Measurements from ENCODE around the gene CEP126. TPM values are rescaled to one million over a fixed set of nuclear protein-coding genes. Genes with fewer than 3 reads are reported as not detected.
A peak's percentile ranks its signal among the peaks of the same experiment; 100 is the strongest.

Gene CEP126
- total RNA-seq, 1 experiment from 2014 or later: 4.3 TPM

GRCh38 chr11:101915791-101916291, 1.0 kb downstream of the CEP126 start:
- CTCF ChIA-PET: interaction anchor here (0.7 to 2.2 kb wide), 4 partner anchors 59 to 353 kb away, joined by 3 to 7 read pairs (median 4); no protein-coding TSS in a partner anchor
- BruUV-seq (replicated peaks): no TSS peak
- intact Hi-C loops (cut with micrococcal nuclease): loop anchor here (1.0 to 5.0 kb wide), 4 partner anchors 54 to 352 kb away; partner anchors contain the start of gene YAP1
- Mint-ChIP-seq H3K27me3 (ENCODE audit: insufficient read depth, unreplicated experiment) (no peaks in the 10 kb centered on the region), H3K4me1 (ENCODE audit: insufficient read depth, unreplicated experiment) (peaks cover 26% of the 10 kb centered on the region), H3K9me3 (ENCODE audit: unreplicated experiment) (no peaks in the 10 kb centered on the region), H3K27ac (ENCODE audit: low read depth, unreplicated experiment) (peak overlapping the region; percentile 98), H3K4me3 (ENCODE audit: unreplicated experiment) (peak overlapping the region; percentile 96), H3K36me3 (ENCODE audit: insufficient read depth, unreplicated experiment) (peaks cover 4% of the 10 kb centered on the region)
- TF ChIP-seq, protein P1, sequence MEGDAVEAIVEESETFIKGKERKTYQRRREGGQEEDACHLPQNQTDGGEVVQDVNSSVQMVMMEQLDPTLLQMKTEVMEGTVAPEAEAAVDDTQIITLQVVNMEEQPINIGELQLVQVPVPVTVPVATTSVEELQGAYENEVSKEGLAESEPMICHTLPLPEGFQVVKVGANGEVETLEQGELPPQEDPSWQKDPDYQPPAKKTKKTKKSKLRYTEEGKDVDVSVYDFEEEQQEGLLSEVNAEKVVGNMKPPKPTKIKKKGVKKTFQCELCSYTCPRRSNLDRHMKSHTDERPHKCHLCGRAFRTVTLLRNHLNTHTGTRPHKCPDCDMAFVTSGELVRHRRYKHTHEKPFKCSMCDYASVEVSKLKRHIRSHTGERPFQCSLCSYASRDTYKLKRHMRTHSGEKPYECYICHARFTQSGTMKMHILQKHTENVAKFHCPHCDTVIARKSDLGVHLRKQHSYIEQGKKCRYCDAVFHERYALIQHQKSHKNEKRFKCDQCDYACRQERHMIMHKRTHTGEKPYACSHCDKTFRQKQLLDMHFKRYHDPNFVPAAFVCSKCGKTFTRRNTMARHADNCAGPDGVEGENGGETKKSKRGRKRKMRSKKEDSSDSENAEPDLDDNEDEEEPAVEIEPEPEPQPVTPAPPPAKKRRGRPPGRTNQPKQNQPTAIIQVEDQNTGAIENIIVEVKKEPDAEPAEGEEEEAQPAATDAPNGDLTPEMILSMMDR (IDR thresholded peaks at IDR 0.05; ENCODE audit: unreplicated experiment): no peak
- DNase-seq (ENCODE audit: unreplicated experiment): peak; percentile 38
- POLR2A ChIA-PET: interaction anchor here (0.7 to 2.5 kb wide), 7 partner anchors 50 to 353 kb away, joined by 3 to 18 read pairs (median 7); no protein-coding TSS in a partner anchor

GRCh38 chr11:101916422-101916821, 1.6 kb downstream of the CEP126 start, which contains the start of gene ANGPTL5:
Gene ANGPTL5 (minus strand): TSS chr11:101916522. CDS start chr11:101907909, 8,613 bp downstream.
- POLR2A ChIA-PET: interaction anchor here (1.2 to 2.5 kb wide), 3 partner anchors 50 to 352 kb away, joined by 3 to 18 read pairs (median 12); no protein-coding TSS in a partner anchor
- H3K27ac Mint-ChIP-seq (ENCODE audit: low read depth, unreplicated experiment): peak within 1 kb of the TSS; percentile 98
- intact Hi-C loops (cut with micrococcal nuclease): loop anchor here (5.0 kb wide), 1 partner anchor 54 kb away; no protein-coding TSS in a partner anchor
- peaks cover 26% of the 10 kb centered on the region for H3K4me1 Mint-ChIP-seq (ENCODE audit: insufficient read depth, unreplicated experiment)
- no TSS peak for BruUV-seq (replicated peaks)
- TF ChIP-seq, protein P1 (IDR thresholded peaks at IDR 0.05; ENCODE audit: unreplicated experiment): no peak
- H3K36me3 Mint-ChIP-seq (ENCODE audit: insufficient read depth, unreplicated experiment): peaks cover 4% of the 10 kb centered on the region
- CTCF ChIA-PET: interaction anchor here (0.7 to 2.2 kb wide), 3 partner anchors 58 to 353 kb away, joined by 3 to 7 read pairs (median 4); no protein-coding TSS in a partner anchor
- no peaks in the 10 kb centered on the region for H3K27me3 Mint-ChIP-seq (ENCODE audit: insufficient read depth, unreplicated experiment)
- peak within 1 kb of the TSS; percentile 96 for H3K4me3 Mint-ChIP-seq (ENCODE audit: unreplicated experiment)
- H3K9me3 Mint-ChIP-seq (ENCODE audit: unreplicated experiment): no peaks in the 10 kb centered on the region
- no peak for DNase-seq (ENCODE audit: unreplicated experiment)

- POLR2A ChIA-PET: interaction anchor here (0.8 kb wide), 1 partner anchor 836 kb away, joined by 4 read pairs; no protein-coding TSS in a partner anchor
- Mint-ChIP-seq H3K27ac (ENCODE audit: low read depth, unreplicated experiment) (no peak overlapping the region), H3K4me1 (ENCODE audit: insufficient read depth, unreplicated experiment) (peaks cover 26% of the 10 kb centered on the region), H3K9me3 (ENCODE audit: unreplicated experiment) (no peaks in the 10 kb centered on the region), H3K27me3 (ENCODE audit: insufficient read depth, unreplicated experiment) (no peaks in the 10 kb centered on the region), H3K4me3 (ENCODE audit: unreplicated experiment) (no peak overlapping the region), H3K36me3 (ENCODE audit: insufficient read depth, unreplicated experiment) (peaks cover 4% of the 10 kb centered on the region)
- CTCF ChIA-PET: interaction anchor here (0.7 kb wide), 1 partner anchor 352 kb away, joined by 3 read pairs; no protein-coding TSS in a partner anchor
- TF ChIP-seq, protein P1 (IDR thresholded peaks at IDR 0.05; ENCODE audit: unreplicated experiment): no peak
- DNase-seq (ENCODE audit: unreplicated experiment): no peak
- no TSS peak for BruUV-seq (replicated peaks)
- intact Hi-C loops (cut with micrococcal nuclease): loop anchor here (5.0 kb wide), 1 partner anchor 55 kb away; no protein-coding TSS in a partner anchor
These were observed 2.4 kb downstream of the CEP126 start for GRCh38 chr11:101917226-101917625.

- H3K36me3 Mint-ChIP-seq (ENCODE audit: insufficient read depth, unreplicated experiment): no peaks in the 10 kb centered on the region
- H3K4me3 Mint-ChIP-seq (ENCODE audit: unreplicated experiment): no peak overlapping the region
- POLR2A ChIA-PET: no interaction called here
- no peaks in the 10 kb centered on the region for H3K9me3 Mint-ChIP-seq (ENCODE audit: unreplicated experiment)
- TF ChIP-seq, protein P1 (IDR thresholded peaks at IDR 0.05; ENCODE audit: unreplicated experiment): no peak
- BruUV-seq (replicated peaks): no TSS peak
- peaks cover 20% of the 10 kb centered on the region for H3K4me1 Mint-ChIP-seq (ENCODE audit: insufficient read depth, unreplicated experiment)
- intact Hi-C loops (cut with micrococcal nuclease): no loop called here
- H3K27me3 Mint-ChIP-seq (ENCODE audit: insufficient read depth, unreplicated experiment): no peaks in the 10 kb centered on the region
- CTCF ChIA-PET: interaction anchor here (0.5 kb wide), 1 partner anchor 73 kb away, joined by 3 read pairs; no protein-coding TSS in a partner anchor
- H3K27ac Mint-ChIP-seq (ENCODE audit: low read depth, unreplicated experiment): no peak overlapping the region
- no peak for DNase-seq (ENCODE audit: unreplicated experiment)
These were observed 6.2 kb downstream of the CEP126 start for GRCh38 chr11:101920992-101921391.

Data from MCF 10A (cell line).